Liver (tissue), 2 donors: ENCODE measurements around the gene TMBIM1.

Source experiments
- YY1 ChIP-seq: IDR thresholded peaks from 2 replicates; pipeline ENCODE4 v1.6.1; 2016; ENCODE audit warnings: antibody characterized with exemption, mild to moderate bottlenecking
- TF ChIP-seq, protein P1 (sequence below): fragments of 150-350 bp; IDR thresholded peaks from 2 replicates; pipeline ENCODE4 v1.5.1; 2017; ENCODE audit warnings: improper control_type of control experiment, low read depth, low read length; ENCODE audit not compliant: missing input control
- TF ChIP-seq, protein P2 (sequence below): IDR thresholded peaks from 2 replicates; pipeline ENCODE4 v1.6.1; 2016; ENCODE audit warnings: antibody characterized with exemption
- donor health status: healthy.

DNA sequence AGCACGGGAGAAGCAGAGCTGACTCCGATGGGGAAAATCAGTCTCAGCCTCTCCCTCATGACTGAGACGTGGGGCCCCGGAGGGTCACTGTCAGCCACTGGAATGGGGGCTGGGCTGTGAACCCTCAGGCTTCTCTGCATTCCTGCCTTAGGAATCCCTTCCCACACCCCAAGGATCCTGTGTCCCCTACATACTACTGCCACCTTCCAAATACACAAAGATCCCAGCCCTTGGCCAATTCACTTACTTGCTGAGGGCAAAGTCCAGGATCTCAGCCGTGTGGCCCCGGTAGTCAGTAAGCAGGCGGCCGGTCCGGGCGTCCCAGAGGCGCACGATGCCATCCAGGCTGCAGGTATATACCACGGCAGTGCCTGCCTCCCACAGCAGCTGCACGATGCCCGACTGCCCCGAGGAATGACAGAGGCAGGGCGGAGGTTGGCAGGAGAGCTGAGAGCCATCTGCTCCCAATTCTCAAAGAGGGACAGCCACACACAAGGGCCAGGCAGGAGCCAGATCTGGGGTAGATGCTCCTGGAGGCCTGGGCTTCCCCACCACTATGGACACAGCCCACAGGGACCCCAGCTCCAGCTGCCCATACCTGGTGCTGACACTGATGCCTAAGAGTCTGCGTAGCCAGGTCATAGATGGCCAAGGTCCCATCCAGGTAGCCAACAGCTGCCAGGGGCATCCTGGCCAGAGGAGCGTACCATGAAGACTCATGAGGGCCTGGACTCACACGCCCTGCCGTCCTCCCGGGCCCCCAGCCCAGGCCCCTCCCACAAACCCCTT, 27.3 kb downstream of the TMBIM1 start:
- TF ChIP-seq, protein P1, sequence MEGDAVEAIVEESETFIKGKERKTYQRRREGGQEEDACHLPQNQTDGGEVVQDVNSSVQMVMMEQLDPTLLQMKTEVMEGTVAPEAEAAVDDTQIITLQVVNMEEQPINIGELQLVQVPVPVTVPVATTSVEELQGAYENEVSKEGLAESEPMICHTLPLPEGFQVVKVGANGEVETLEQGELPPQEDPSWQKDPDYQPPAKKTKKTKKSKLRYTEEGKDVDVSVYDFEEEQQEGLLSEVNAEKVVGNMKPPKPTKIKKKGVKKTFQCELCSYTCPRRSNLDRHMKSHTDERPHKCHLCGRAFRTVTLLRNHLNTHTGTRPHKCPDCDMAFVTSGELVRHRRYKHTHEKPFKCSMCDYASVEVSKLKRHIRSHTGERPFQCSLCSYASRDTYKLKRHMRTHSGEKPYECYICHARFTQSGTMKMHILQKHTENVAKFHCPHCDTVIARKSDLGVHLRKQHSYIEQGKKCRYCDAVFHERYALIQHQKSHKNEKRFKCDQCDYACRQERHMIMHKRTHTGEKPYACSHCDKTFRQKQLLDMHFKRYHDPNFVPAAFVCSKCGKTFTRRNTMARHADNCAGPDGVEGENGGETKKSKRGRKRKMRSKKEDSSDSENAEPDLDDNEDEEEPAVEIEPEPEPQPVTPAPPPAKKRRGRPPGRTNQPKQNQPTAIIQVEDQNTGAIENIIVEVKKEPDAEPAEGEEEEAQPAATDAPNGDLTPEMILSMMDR = no peak
- TF ChIP-seq, protein P2, sequence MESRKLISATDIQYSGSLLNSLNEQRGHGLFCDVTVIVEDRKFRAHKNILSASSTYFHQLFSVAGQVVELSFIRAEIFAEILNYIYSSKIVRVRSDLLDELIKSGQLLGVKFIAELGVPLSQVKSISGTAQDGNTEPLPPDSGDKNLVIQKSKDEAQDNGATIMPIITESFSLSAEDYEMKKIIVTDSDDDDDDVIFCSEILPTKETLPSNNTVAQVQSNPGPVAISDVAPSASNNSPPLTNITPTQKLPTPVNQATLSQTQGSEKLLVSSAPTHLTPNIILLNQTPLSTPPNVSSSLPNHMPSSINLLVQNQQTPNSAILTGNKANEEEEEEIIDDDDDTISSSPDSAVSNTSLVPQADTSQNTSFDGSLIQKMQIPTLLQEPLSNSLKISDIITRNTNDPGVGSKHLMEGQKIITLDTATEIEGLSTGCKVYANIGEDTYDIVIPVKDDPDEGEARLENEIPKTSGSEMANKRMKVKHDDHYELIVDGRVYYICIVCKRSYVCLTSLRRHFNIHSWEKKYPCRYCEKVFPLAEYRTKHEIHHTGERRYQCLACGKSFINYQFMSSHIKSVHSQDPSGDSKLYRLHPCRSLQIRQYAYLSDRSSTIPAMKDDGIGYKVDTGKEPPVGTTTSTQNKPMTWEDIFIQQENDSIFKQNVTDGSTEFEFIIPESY = no peak
- no peak for TF ChIP-seq YY1
